ENCODE results near the gene PPM1H.
"Not testable (repeated sequence)": the region's sequence is repeated elsewhere in the genome, so short reads cannot be mapped to it uniquely, and the experiment has no call there.

Gene PPM1H

GRCh38 chr12:62832027-62832426, 102.9 kb downstream of the PPM1H start:
- no peak for FAIRE-seq

- FAIRE-seq: no peak
These were observed 107.1 kb downstream of the PPM1H start for GRCh38 chr12:62827855-62828254.

- FAIRE-seq: no peak
These were observed 107.9 kb downstream of the PPM1H start for GRCh38 chr12:62827042-62827441.

- FAIRE-seq: peak; percentile 95
These were observed 117.2 kb downstream of the PPM1H start for GRCh38 chr12:62817556-62818271.

GRCh38 chr12:62814243-62814642, 120.7 kb downstream of the PPM1H start:
- no peak for FAIRE-seq

- FAIRE-seq: peak; percentile 39
These were observed 121.7 kb downstream of the PPM1H start for GRCh38 chr12:62813031-62813829.

GRCh38 chr12:62811481-62811880, 123.5 kb downstream of the PPM1H start:
- not testable (repeated sequence) for FAIRE-seq

GRCh38 chr12:62808166-62808879, 126.6 kb downstream of the PPM1H start:
- FAIRE-seq: no peak

- no peak for FAIRE-seq
These were observed 128.1 kb downstream of the PPM1H start for GRCh38 chr12:62806893-62807292.

- no peak for FAIRE-seq
These were observed 128.6 kb downstream of the PPM1H start for GRCh38 chr12:62806244-62806836.

GRCh38 chr12:62805517-62805916, 129.4 kb downstream of the PPM1H start:
- FAIRE-seq: no peak

GRCh38 chr12:62803756-62804155, 131.2 kb downstream of the PPM1H start:
- no peak for FAIRE-seq

- no peak for FAIRE-seq
These were observed 132.0 kb downstream of the PPM1H start for GRCh38 chr12:62802984-62803383.

GRCh38 chr12:62802321-62802720, 132.6 kb downstream of the PPM1H start:
- FAIRE-seq: no peak

- FAIRE-seq: no peak
These were observed 133.2 kb downstream of the PPM1H start for GRCh38 chr12:62801796-62802195.

- no peak for FAIRE-seq
These were observed 134.1 kb downstream of the PPM1H start for GRCh38 chr12:62800707-62801400.

GRCh38 chr12:62799766-62800406, 135.1 kb downstream of the PPM1H start:
- FAIRE-seq: peak; percentile 40

- peak; percentile 97 for FAIRE-seq
These were observed 135.7 kb downstream of the PPM1H start for GRCh38 chr12:62799126-62799736.

- FAIRE-seq: no peak
These were observed 140.7 kb downstream of the PPM1H start for GRCh38 chr12:62794218-62794583.

GRCh38 chr12:62793256-62794217, 141.4 kb downstream of the PPM1H start:
- FAIRE-seq: peak; percentile 98
